ENCODE measurements around the gene PLOD3. TPM values are rescaled to one million over a fixed set of nuclear protein-coding genes. Genes with fewer than 3 reads are reported as not detected.

Gene PLOD3
- total RNA-seq, 1 experiment from 2014 or later = 74.5 TPM

DNA sequence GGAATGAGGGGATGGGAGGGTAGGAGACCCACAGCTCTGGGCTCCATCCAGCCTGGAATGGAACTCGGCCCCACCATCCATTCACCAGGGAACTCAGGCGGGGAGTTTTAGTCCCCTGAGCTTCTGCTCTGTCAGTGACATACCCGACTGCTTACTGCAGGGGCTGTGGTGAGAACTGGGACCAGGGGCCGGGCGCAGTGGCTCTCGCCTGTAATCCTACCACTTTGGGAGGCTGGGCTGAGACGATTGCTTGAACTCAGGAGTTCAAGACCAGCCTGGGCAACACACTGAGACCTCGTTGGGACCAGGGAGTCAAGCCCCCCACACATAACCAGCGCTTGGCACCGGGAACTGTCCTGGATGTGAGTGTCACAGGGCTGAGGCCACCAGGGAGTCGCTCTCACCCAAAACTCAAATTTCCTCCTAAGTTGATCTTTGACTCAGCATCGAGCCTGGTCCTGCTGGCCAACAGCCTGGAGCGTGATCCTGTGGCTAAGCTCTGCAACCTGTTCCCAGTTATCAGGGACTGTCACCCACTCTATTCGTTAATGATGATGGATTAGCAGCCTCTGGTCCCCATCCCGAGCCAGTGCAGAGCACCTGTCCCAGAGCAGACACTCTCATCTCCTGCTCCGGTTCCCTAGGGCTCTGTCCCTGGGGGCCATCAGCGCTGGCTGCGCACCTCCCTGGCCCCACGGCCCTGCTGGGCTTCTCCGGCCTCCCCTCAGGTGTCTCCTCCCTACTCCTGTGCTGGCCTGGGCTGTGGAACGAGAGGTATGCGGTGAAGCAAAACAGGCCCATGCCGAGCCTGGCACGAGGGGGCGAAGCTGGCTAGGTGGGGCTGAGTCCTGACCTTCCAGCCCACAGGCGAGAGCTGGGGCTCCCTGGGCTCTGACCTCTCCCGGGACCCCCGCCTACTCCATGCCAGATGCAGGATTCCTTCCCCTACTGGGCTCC is 21.1 kb upstream of the PLOD3 start:
- H3K27ac Mint-ChIP-seq = peak overlapping the region in 1 of 3 experiments; percentile 78; a peak in 2 of 7 replicates
- no peaks in the 10 kb centered on the region for H3K79me1 ChIP-seq (ENCODE audit: insufficient read depth, low read depth, low read length, poor library complexity, severe bottlenecking)
- H3K27ac ChIP-seq (ENCODE audit: insufficient read length, low read depth, low read length) = no peak overlapping the region
- H3K4me1 Mint-ChIP-seq = peaks cover 8 to 21% of the 10 kb centered on the region in 2 experiments
- no peak for DNase-seq
- no peak overlapping the region for H3K56ac ChIP-seq (ENCODE audit: insufficient read length, low read depth, low read length)
- TF ChIP-seq CTCF (conservative IDR thresholded peaks at IDR 0.05) = no peak
- no peak overlapping the region for H3K4me2 ChIP-seq (ENCODE audit: insufficient read depth, insufficient read length, low read length)
- no peak overlapping the region for H4K8ac ChIP-seq (replicated peaks; ENCODE audit: insufficient read length, low read depth, low read length)
- H3K4me1 ChIP-seq (ENCODE audit: insufficient read depth, low read length) = no peaks in the 10 kb centered on the region
- no peak overlapping the region for H3K23ac ChIP-seq (ENCODE audit: insufficient read length, low read depth, low read length)
- H3K27me3 ChIP-seq (ENCODE audit: insufficient read depth, low read length) = no peaks in the 10 kb centered on the region
- H3K9me3 ChIP-seq (ENCODE audit: control insufficient read depth, low read depth, low read length) = no peaks in the 10 kb centered on the region
- H3K4me3 Mint-ChIP-seq = no peak overlapping the region
- H3K27me3 Mint-ChIP-seq (ENCODE audit: low read depth) = no peaks in the 10 kb centered on the region
- no peak overlapping the region for H2BK120ac ChIP-seq (ENCODE audit: low read depth, low read length, poor library complexity, severe bottlenecking)
- H4K5ac ChIP-seq (ENCODE audit: insufficient read length, low read depth, low read length) = no peak overlapping the region
- H2AK5ac ChIP-seq (ENCODE audit: insufficient read length, low read length) = no peak overlapping the region
- no peaks in the 10 kb centered on the region for H3K23me2 ChIP-seq (ENCODE audit: insufficient read length, low read depth, low read length, poor library complexity, severe bottlenecking)
- H2BK12ac ChIP-seq (ENCODE audit: insufficient read length, low read depth, low read length) = no peak overlapping the region
- H3K36me3 Mint-ChIP-seq (ENCODE audit: insufficient read depth in 1 of 3, low read depth in 3 of 3) = peaks cover 3 to 23% (median 4%) of the 10 kb centered on the region in 3 experiments; a peak in 5 of 7 replicates
- no peak overlapping the region for H3K4ac ChIP-seq (ENCODE audit: low read depth, low read length)
- no peak overlapping the region for H2BK15ac ChIP-seq (ENCODE audit: low read depth, low read length)
- no peak overlapping the region for H4K91ac ChIP-seq (ENCODE audit: insufficient read length, low read depth, low read length)
- WGBS (ENCODE audit: extremely low coverage, insufficient read length, low lambda C conversion rate) = no CpG with 5 or more reads among the region's 28 CpGs
- H2BK5ac ChIP-seq (ENCODE audit: insufficient read length, low read length) = no peak overlapping the region
- no peaks in the 10 kb centered on the region for H3K9me3 Mint-ChIP-seq
- H3K79me2 ChIP-seq (ENCODE audit: insufficient read depth, low read length) = no peaks in the 10 kb centered on the region
- no peak overlapping the region for H3K18ac ChIP-seq (ENCODE audit: insufficient read length, low read depth, low read length)
- H3K9ac ChIP-seq (ENCODE audit: extremely low read depth, insufficient read length, low read length) = no peak overlapping the region
- H2AFZ ChIP-seq (ENCODE audit: low read length) = no peak overlapping the region
- H2BK20ac ChIP-seq (ENCODE audit: low read depth, low read length, poor library complexity, severe bottlenecking) = no peak overlapping the region
- no peaks in the 10 kb centered on the region for H4K20me1 ChIP-seq (ENCODE audit: control insufficient read depth, insufficient read depth, insufficient read length)
- no peak overlapping the region; the same call in 1 of the 2 replicates for H3K14ac ChIP-seq (ENCODE audit: insufficient read depth, low read length)
- H3T11ph ChIP-seq (ENCODE audit: low read length) = no peak overlapping the region

Measured in H9 (cell line).